NCI-H2171 treated with DMSO at 0.1 percent for 48 hours (cell line): Measurements from ENCODE around the gene KLRB1.
"Not testable (repeated sequence)": the region's sequence is repeated elsewhere in the genome, so short reads cannot be mapped to it uniquely, and the experiment has no call there.

Source experiments
- DNase-seq: peaks from one replicate; lab custom pipeline; 2025; lab: John Stamatoyannopoulos, UW

The KLRB1 gene

DNA sequence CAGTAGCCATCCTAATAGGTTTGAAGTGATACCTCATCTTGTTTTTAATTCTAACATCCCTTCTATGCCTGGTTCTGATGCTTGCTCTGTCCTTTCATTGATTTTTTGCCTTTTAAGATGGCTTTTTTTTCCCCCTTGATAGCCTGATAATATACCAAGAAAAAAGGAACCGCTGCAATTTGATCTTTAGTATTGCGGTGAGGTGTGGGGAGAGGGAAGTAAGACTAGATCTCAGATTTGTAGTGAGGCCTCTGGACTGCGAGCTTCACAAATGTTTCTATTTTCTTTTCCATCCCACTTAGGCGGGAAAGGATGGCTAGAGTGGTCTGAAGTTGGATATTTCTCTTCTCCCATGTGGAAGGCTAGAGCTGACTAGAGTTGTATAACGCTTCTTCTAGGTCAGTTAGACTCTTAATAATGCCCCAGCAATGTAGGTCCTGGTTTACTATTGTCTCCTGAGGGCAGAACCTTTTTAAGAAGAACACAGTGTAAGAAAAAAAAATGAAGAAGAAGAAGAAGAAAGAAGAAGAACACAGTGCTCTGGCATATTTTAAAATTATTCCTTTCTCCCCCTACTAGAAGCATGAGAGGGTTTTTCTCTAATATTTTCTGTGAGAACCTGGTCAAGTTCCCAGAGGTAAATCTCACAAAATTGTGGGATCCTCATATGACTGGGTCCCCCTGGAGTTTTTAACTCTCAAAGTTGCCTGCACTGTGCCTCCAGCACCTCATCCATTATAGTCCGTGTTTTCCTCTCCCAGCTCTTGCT lies 11.9 kb upstream of the KLRB1 start:
- no peak for DNase-seq

- not testable (repeated sequence) for DNase-seq
Measured at GRCh38 chr12:9618906-9619305, 11.2 kb upstream of the KLRB1 start.

GRCh38 chr12:9617124-9617523 lies 9.4 kb upstream of the KLRB1 start:
- DNase-seq: no peak

DNA sequence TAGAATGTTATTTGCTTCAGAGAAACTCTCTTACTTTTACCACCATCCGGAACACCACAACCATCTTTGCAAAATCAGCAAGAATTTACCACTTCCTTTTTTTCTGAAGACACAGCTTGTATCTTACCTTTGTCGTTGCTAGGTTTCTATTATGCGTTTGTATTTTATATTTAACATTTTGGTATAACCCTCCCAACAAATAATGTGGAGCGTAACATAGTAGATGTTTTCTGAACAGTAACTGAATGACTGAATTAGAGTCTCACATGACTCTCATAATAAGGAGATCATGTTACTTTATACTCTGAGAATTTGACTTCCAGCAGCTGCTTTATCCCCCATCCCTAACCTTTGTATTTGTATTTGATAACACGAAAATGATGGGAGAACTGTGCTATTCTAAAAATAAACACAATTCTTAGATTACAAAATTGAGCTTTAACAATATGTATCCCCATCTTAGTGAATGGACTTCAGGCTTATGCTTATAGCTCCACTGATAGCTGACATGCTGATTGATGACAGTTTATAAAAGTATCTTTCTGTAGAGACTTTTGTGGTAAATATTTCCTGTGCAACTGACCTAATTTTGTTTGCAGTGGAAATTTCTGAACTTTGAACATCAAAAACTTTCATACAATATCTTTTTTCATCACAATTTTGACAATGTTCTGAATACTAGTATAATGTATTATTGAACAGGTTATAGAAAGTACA lies 7.9 kb upstream of the KLRB1 start:
- peak; percentile 16 for DNase-seq

GRCh38 chr12:9610606-9611005 lies 2.9 kb upstream of the KLRB1 start:
- DNase-seq: not testable (repeated sequence)

- DNase-seq: no peak
Measured at GRCh38 chr12:9606736-9607372, 862 bp downstream of the KLRB1 start.

DNA sequence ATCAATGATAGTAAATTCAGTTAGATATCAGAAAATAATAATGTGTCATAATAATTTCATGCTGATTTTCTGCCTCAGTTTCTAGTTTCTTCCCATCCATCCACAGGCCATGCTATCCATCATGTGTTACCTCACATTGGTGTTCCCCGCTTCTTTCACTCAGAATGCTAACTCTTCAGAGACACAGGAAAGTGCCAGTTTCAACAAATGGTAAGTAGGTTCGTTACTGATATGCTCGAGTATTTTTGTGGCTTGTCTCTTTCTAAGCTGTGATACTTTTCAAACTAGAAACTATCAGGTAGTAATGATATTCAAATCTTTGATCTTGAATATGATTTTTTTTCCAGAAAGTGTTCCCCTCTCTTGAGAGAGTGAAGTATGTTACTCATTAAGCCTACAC lies 1.5 kb downstream of the KLRB1 start:
- no peak for DNase-seq

GRCh38 chr12:9605483-9605882 lies 2.2 kb downstream of the KLRB1 start:
- no peak for DNase-seq

DNA sequence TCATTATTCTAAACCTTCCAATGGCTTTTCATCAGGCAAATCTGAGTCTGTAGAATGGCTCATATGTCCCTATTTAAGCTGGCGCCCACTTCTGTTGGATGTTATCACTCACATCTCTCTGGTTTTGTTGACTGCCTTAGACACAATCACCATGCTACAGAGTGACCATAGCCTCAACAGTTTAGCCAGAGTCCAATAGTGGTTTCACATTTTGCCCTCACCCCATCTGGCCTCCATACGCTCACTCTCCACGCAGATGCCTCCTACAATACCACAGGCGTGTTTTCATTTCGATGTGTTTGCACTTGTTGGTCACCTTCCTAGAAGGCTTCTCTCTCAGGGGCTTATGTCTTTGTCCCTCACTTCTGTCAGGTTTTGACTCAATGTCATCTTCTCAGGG lies 3.4 kb downstream of the KLRB1 start:
- no peak for DNase-seq

- not testable (repeated sequence) for DNase-seq
Measured at GRCh38 chr12:9600426-9600825, 7.3 kb downstream of the KLRB1 start.

- no peak for DNase-seq
Measured at GRCh38 chr12:9598363-9598762, 9.4 kb downstream of the KLRB1 start.

- no peak for DNase-seq
Measured at GRCh38 chr12:9597365-9597764, 10.4 kb downstream of the KLRB1 start.

- DNase-seq: no peak
Measured at GRCh38 chr12:9590441-9590840, 17.3 kb downstream of the KLRB1 start.

DNA sequence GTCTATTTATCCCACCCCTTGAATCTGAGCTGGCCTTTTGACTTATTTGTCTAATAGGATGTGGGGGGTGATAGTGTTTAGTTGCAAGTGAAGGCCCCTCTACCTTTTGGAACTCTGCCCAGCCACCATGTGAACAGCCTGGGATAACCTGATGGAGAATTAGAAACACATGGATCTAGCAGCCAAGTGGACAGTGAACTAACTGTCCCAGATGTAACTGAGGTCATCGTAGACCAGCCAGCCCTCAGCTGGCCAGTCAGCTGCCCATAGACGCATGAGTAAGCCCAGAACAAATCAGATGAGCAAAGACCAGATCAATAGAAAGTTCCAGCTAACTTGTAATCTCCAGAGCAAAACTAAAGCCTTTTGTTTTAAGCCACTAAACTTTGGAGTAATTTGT lies 19.0 kb downstream of the KLRB1 start:
- no peak for DNase-seq

- no peak for DNase-seq
Measured at GRCh38 chr12:9587987-9588600, 19.6 kb downstream of the KLRB1 start.

DNA sequence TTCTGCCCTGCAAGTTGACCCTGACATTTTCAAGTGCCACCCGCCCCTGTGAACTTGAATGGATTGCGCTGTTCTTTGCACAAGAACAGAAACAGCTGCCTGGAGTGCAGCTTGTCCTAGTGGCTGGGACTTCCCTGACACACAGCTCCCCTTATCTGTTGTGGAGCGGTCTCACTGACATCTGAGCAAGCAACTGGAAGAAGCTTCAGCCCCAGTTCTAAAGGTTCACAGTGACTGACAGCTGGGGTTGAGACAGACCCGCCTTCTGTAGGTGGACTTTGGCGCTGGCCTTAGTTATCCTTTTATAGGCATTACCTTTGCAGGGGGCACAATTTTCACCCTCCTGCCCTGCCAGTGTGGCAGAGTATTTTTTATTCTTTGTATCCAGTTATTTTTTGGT lies 30.0 kb downstream of the KLRB1 start:
- DNase-seq: not testable (repeated sequence)

DNA sequence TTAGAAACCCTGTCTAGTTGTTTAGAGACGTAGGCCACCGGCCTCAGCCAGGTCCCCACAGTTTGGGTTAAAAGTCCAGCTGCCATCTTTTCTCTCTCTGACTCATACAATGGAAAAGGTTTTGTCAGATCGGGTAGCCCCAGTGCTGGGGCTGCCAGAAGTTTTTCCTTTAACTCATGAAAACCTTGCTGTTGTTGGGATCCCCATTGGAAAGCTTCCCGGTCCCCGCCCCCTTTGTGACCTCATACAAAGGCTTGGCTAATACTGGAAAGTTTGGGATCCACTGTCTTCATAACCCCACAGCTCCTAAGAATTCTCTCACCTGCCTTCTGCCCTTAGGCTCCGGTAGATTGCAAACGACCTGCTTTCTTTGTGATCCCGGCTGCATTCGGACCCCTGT lies 40.6 kb downstream of the KLRB1 start:
- not testable (repeated sequence) for DNase-seq

GRCh38 chr12:9566113-9566512 lies 41.6 kb downstream of the KLRB1 start:
- not testable (repeated sequence) for DNase-seq

DNA sequence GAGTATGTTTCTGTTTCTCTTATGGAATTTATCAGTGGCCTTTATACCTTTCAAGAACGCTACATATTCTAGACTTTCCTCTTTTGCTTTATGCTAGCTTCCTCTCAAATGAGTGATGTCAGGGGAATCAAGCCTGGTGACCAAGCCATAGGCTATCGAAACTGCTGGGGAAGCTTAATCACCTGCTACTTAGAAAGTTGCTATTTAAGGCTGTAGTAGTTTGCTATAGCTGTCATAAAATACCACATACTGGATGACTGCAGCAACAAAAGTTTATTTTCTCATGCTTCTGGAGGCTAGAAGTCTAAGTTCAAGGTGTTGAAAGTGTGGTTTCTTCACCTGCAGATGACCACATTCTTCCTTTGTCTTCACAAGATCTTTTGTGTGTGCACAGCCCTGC lies 43.3 kb downstream of the KLRB1 start:
- not testable (repeated sequence) for DNase-seq

DNA sequence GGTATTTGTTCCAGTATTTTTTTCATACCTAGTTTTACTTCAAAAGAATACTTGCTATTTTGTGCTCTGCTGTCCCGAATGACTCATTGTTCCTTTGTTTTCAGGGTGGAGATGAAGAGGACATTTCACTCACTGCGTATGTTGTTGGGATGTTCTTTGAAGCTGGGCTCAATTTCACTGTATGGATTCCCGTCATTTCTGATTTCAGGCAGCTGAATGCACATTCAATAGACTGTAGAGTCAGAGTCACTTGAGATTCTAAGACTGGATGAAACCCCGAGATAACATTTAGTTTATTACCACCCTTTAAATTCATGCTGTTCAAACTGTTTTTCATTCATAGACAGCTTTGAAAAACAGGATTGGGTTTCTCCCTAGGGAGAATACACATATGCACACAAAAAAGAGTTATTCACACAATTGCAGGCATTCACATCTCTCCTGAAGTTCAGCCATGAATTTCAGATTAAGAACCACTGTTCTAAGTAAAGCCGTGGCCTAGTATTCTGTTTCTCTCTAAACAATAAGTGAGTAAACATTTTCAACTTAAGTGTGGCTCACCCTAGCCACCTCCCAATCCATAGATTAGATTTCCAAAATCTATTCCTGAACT lies 44.8 kb downstream of the KLRB1 start:
- DNase-seq: not testable (repeated sequence)

GRCh38 chr12:9545489-9545888 lies 62.2 kb downstream of the KLRB1 start:
- not testable (repeated sequence) for DNase-seq
